DMS 273 treated with DMSO at 0.1 percent for 48 hours (cell line): Measurements from ENCODE around the gene SPATA1.
"Not testable (repeated sequence)": the region's sequence is repeated elsewhere in the genome, so short reads cannot be mapped to it uniquely, and the experiment has no call there.

ENCODE experiments used
- DNase-seq: peaks from one replicate; lab custom pipeline; 2025; lab: John Stamatoyannopoulos, UW

The SPATA1 gene

DNA sequence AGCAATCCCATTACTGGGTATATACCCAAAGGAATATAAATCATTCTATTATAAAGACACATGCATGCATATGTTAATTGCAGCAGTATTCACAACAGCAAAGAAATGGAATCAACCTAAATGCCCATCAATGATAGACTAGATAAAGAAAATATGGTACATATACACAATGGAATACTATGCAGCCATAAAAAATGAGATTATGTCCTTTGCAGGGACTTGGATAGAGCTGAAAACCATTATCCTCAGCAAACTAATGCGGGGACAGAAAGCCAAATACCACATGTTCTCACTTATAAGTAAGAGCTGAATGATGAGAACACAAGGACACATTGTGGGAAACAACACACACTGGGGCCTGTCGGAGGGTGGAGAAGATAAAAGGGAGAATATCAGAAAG lies 88.8 kb downstream of the SPATA1 start:
- not testable (repeated sequence) for DNase-seq

DNA sequence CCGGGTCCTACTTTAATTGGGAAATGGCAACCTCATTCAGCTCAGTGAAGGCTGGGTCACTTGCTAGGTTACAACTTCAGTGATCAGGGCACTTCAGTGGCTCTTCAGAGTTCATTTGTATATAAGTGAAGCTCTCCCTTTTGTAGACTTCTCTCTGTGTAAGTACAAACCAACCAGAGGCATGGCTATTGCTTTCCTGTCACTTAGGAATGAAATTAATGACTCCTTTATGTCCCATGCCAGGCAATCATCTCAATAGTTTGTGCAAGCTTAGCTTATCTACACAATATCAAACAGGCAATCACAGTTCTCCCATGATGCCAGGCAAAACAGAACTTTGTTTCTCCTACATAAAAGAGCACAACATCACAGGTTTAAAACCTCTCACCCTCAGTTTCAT lies 90.8 kb downstream of the SPATA1 start:
- no peak for DNase-seq

DNA sequence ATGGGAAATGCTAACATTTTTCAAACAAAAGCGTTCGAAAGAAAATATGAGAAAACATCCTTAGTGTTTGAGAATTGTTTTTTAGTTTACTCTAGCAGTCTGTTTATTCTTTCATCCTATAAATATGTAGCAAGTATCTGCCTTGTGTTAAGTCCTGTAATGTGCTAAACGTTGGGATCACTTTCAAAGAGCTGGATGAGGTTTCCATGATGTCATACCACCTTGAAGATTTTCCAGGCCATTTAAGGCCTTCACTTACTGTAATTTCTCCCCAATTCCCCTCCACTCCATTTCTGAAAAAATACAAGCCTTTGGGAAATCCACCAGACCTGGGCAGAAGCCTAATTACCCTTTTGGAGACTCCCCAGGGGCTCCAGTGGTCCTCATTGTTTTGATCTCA lies 92.2 kb downstream of the SPATA1 start:
- no peak for DNase-seq

DNA sequence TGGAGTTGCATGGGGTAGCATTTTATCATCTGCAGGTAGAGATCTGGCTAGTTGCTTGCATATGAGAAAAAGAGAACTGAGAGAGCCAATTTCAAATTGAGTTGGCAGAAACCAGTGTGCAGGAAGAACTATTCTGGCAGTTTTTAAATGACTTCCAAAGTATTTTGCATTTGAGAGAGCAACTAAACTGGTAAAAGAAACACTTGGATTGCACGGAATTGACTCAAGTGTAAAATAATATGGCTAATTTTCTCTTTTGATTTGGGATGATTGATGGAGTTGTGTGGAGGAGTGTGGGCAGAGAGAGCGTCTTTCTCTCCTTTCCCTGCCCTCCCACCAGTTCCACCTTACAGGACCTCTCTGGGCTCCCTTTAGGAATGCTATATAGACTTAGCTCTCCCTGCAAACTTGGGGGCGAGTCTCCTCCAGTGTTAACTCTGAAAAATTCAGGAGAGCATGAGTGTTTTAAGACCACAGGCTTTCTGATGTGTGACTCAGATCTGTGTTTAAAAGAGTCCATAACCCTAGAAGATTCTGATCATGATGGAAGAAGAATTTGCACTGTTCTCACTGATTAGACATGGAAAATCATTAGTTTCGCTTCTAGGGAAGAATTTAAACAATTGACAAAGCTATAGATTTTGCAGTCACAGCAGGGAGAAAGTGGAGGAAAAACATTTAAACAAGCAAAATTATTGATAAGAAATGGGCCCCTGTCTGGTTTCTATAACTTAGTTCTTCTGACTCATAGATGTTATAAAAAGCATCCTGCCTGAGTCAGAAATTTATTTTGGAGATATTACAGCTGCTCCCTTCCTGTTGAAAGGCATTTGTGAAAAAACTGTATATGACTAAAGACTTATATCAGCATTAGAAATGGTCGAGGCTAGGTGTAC lies 92.9 kb downstream of the SPATA1 start:
- DNase-seq: no peak

DNA sequence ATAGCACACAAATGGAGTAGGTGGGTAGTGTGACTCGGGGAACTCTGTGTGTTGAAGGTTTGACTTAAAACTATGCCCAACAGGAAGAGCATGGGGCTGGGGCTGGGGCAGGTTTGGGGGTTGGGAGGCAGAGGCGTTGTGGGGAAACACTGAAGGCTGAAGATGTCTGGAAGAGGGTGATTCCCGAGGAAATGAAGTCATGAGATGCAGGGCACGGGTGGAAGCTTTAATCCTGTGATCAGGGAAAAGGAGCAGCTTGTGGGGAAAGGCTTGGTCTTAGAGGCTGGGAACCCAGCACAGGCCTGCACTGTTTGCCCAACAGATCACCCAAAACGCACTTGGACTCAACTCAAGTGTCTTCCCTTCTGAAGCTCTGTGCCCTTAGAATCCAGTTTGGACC lies 94.6 kb downstream of the SPATA1 start:
- DNase-seq: no peak

- no peak for DNase-seq
Observed at GRCh38 chr1:84603223-84603622, 97.0 kb downstream of the SPATA1 start.

DNA sequence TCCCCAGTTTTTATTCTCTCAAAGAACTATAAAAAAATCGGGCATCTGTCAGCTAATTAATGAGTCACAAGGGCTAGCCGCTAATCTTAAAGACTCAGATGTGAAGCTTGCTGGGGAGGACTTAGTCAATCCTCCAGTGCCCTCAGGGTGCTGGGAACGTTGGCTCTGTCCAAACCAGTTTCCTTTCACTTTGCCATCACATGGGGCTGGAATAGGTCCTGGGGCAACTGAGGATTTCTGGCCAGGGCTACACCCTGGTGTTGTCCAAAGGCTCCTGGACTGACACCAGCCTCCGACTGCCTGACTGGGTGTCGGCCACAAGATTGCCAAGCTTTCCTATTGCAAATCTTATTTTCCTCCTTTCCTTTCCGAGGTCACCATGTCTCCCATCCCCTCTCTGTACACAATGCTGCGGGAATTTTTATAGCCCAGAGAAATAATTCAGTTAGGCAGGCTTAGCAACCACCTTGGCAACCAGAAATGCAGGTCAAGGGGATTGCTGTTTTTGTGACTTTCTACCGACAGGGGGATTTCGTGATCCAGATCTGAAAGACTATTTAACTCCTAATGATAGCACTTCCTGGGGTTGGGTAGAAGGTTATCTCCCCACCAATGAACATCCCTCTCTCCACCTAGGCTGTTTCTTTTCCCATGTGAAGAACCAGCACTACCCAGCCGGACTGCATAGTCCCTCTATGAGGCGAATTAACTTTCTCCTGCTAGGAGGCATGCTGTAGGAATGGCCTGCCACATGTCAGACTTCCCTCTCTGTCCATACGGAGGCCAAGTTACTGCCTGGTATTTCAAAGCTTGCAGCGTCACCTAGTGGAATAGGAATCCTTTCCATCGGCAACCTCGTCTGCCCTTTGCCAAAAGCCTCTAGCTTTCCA lies 98.0 kb downstream of the SPATA1 start:
- DNase-seq: no peak

GRCh38 chr1:84605157-84605556 lies 99.0 kb downstream of the SPATA1 start:
- DNase-seq: no peak

DNA sequence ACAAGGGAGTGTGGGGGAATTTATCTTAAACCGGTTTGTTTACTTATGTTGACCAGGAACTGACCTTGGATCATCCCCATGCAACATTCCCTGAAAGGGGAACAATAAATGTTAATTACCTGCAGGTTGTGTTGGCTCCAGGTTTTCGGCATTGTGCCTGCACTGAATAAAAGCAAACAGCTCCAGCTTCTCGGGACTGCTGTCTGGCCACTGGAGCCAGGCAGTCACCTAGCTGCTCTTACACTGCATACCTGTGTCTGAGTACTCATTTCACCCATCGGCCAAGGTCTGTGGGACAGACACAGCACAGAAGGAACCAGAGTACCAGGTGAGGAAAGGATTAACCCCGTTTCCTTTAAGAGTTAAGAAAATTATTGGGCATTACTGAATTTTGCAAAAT lies 100.8 kb downstream of the SPATA1 start:
- DNase-seq: no peak

DNA sequence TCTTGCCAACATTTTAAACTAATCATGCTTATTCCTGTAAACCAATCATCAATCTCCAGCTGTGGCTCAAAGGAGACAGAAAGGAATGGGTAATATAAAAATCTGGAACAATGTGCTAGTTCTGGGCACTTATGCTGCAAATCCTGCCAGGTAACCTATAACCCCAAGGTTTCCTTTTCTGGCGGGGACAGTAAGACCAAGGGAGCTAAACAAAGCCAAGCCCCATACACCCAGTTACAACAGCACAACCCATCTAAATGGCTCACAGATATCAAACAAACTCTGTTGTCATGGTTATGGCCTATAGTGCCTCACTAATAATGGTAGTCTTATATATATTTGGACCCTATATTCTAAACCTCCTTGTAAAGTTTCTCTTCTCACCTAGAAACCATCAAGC lies 104.9 kb downstream of the SPATA1 start:
- no peak for DNase-seq

DNA sequence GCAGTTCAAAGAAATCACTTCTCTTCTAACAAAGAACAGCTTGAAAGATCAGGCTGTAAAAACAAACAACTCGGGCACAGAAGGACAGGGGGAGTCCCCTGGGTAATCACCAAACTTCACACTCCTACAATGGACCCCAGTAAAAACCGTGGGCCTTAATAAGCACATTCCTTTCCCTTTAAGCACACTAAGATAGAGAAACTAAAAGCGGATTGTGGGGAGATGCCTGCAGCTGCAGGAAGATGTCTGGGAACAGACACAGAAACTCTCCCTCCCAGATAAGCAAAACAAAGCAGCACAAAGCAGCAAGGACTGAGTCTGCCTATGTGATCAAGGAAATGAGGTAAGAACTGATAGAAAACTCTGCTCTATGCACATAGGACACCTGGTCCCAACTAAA lies 105.6 kb downstream of the SPATA1 start:
- DNase-seq: no peak

GRCh38 chr1:84613026-84613425 lies 106.8 kb downstream of the SPATA1 start:
- no peak for DNase-seq

- no peak for DNase-seq
Observed at GRCh38 chr1:84613887-84614286, 107.7 kb downstream of the SPATA1 start.

DNA sequence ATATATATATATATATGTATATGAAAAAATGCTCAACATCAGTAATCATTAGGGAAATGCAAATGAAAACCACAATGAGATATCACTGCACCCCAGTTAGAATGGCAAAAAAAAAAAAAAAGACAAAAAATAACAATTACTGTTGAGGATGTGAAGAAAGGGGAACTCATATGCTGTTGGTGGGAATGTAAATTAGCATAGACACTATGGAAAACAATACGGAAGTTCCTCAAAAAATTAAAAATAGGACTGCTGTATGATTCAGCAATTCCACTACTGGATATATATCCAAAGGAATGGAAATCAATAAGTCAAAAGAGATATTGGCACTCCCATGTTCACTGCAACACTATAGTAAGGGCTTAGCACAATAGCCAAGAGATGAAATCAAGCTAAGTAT lies 109.6 kb downstream of the SPATA1 start:
- no peak for DNase-seq
